NCI-H524 (cell line): ENCODE results near the gene BPIFB4.

Experiments
- DNase-seq, 2 experiments: peaks; one replicate each; lab custom pipeline; 2025; lab: John Stamatoyannopoulos, UW

BPIFB4 gene

GRCh38 chr20:33062105-33062824, 17.2 kb upstream of the BPIFB4 start:
- no peak for DNase-seq

GRCh38 chr20:33062825-33063149, 16.7 kb upstream of the BPIFB4 start:
- DNase-seq: no peak

- no peak for DNase-seq
Observed at GRCh38 chr20:33063271-33063670, 16.2 kb upstream of the BPIFB4 start.

- no peak for DNase-seq
Observed at GRCh38 chr20:33064572-33065287, 14.7 kb upstream of the BPIFB4 start.

- no peak for DNase-seq
Observed at GRCh38 chr20:33065785-33066184, 13.7 kb upstream of the BPIFB4 start.

GRCh38 chr20:33067806-33068205, 11.6 kb upstream of the BPIFB4 start:
- no peak for DNase-seq

GRCh38 chr20:33068251-33068939, 11.0 kb upstream of the BPIFB4 start:
- DNase-seq: no peak

GRCh38 chr20:33069673-33070072, 9.8 kb upstream of the BPIFB4 start:
- DNase-seq: no peak

- no peak for DNase-seq
Observed at GRCh38 chr20:33070111-33071053, 9.1 kb upstream of the BPIFB4 start.

GRCh38 chr20:33071198-33071597, 8.2 kb upstream of the BPIFB4 start:
- no peak for DNase-seq

- no peak for DNase-seq
Observed at GRCh38 chr20:33072362-33072761, 7.1 kb upstream of the BPIFB4 start.

- DNase-seq: no peak
Observed at GRCh38 chr20:33072813-33073212, 6.6 kb upstream of the BPIFB4 start.

- DNase-seq: no peak
Observed at GRCh38 chr20:33074675-33075074, 4.8 kb upstream of the BPIFB4 start.

GRCh38 chr20:33075281-33075680, 4.2 kb upstream of the BPIFB4 start:
- DNase-seq: no peak

- peak; percentile 30 to 69 for DNase-seq
Observed at GRCh38 chr20:33076662-33077372, 2.6 kb upstream of the BPIFB4 start.

GRCh38 chr20:33081411-33082154, 2.1 kb downstream of the BPIFB4 start:
- DNase-seq: no peak

- DNase-seq: no peak
Observed at GRCh38 chr20:33082546-33082945, 3.1 kb downstream of the BPIFB4 start.

- no peak for DNase-seq
Observed at GRCh38 chr20:33083544-33084340, 4.3 kb downstream of the BPIFB4 start.

- DNase-seq: no peak
Observed at GRCh38 chr20:33084722-33085121, 5.3 kb downstream of the BPIFB4 start.
